Keratinocyte (primary cell): Measurements from ENCODE around the gene TCF15. TPM values are rescaled to one million over a fixed set of nuclear protein-coding genes. Genes with fewer than 3 reads are reported as not detected.

ENCODE experiments used
- DNase-seq: peaks from one replicate; pipeline ENCODE4 v3.0.0-alpha.2; 2011; ENCODE audit warnings: low read depth, missing footprints, low spot score
- FAIRE-seq: peaks from 2 replicates; lab custom pipeline; 2011; peaks lifted over from hg19 to GRCh38; lab: Jason Lieb, UNC
- H2AFZ ChIP-seq: 2 replicates; pipeline ENCODE4 v1.6.0; 2012; ENCODE audit warnings: low read length, control low read depth, inconsistent platforms; ENCODE audit not compliant: control insufficient read depth
- H3K27ac ChIP-seq: 2 replicates; pipeline ENCODE4 v1.5.1; 2011; ENCODE audit warnings: low read length; ENCODE audit not compliant: control insufficient read depth, insufficient read depth
- H3K27me3 ChIP-seq: 3 replicates; pipeline ENCODE4 v1.6.0; 2011; ENCODE audit warnings: low read length; ENCODE audit not compliant: control insufficient read depth, insufficient read depth; ENCODE audit errors: extremely low read depth
- H3K36me3 ChIP-seq, 2 experiments: 2 replicates in 1 of 2; 3 replicates in 1 of 2; pipeline ENCODE4 v1.5.1; 2011; ENCODE audit warnings: low read length in 2 of 2, mild to moderate bottlenecking in 1 of 2; ENCODE audit not compliant: control insufficient read depth in 2 of 2, insufficient read depth in 2 of 2; ENCODE audit errors: extremely low read depth in 1 of 2
- H3K4me1 ChIP-seq: 3 replicates; pipeline ENCODE4 v1.5.1; 2011; ENCODE audit warnings: low read length; ENCODE audit not compliant: control insufficient read depth, insufficient read depth; ENCODE audit errors: extremely low read depth
- H3K4me2 ChIP-seq: 3 replicates; pipeline ENCODE4 v1.6.0; 2011; ENCODE audit warnings: low read depth, low read length; ENCODE audit not compliant: control insufficient read depth, insufficient read depth; ENCODE audit errors: extremely low read depth
- H3K4me3 ChIP-seq, 3 experiments: fragments of 200-600 bp in 1 of 3; sonication (generic) in 1 of 3; 2 replicates in 2 of 3; 3 replicates in 1 of 3; pipeline ENCODE4 v1.5.1; 2011 to 2016; ENCODE audit warnings: low read length in 3 of 3, mild to moderate bottlenecking in 3 of 3, control low read depth in 2 of 3, inconsistent platforms in 1 of 3, low read depth in 1 of 3, mixed read lengths in 1 of 3, mixed run types in 1 of 3, moderate library complexity in 1 of 3; ENCODE audit not compliant: control insufficient read depth in 2 of 3, insufficient read depth in 2 of 3; ENCODE audit errors: extremely low read depth in 1 of 3
- H3K79me2 ChIP-seq: 2 replicates; pipeline ENCODE4 v1.6.0; 2012; ENCODE audit warnings: low read length; ENCODE audit not compliant: control insufficient read depth, insufficient read depth
- H3K9ac ChIP-seq: 3 replicates; pipeline ENCODE4 v1.6.0; 2011; ENCODE audit warnings: low read length; ENCODE audit not compliant: control insufficient read depth, insufficient read depth; ENCODE audit errors: extremely low read depth
- H3K9me1 ChIP-seq: 3 replicates; pipeline ENCODE4 v1.6.0; 2011; ENCODE audit warnings: low read length; ENCODE audit not compliant: control insufficient read depth, insufficient read depth; ENCODE audit errors: extremely low read depth
- H3K9me3 ChIP-seq: 2 replicates; pipeline ENCODE4 v1.5.1; 2012; ENCODE audit warnings: low read depth, low read length; ENCODE audit not compliant: control insufficient read depth
- H4K20me1 ChIP-seq: 3 replicates; pipeline ENCODE4 v1.6.0; 2011; ENCODE audit warnings: low read length; ENCODE audit not compliant: control insufficient read depth, insufficient read depth; ENCODE audit errors: extremely low read depth
- EZH2 ChIP-seq: IDR thresholded peaks from one replicate; pipeline ENCODE4 v1.6.1; 2012; ENCODE audit warnings: inconsistent platforms, mild to moderate bottlenecking, low read length, moderate library complexity
- dilution Hi-C: fragments of 300-500 bp; cut with MboI; formaldehyde crosslinking; loops from one replicate; pipeline ENCODE4 v1.7.0; 2020; ENCODE audit warnings: low sequenced_read_pairs; ENCODE audit not compliant: extremely low pct_ligation_motif_present
- polyA plus RNA-seq, 5 experiments: library from polyadenylated mRNA; depleted of rRNA in 3 of 5; stranded (reverse) in 3 of 5; stranded (forward) in 1 of 5; unstranded in 1 of 5; fragments of >200 nt; gene quantifications; 1 replicate in 1 of 5; 2 replicates in 3 of 5; 3 replicates in 1 of 5; pipeline versions ENCODE4 v1.2.1 to v1.2.3, GENCODE V29; 2011 to 2012; ENCODE audit warnings: missing spikeins in 2 of 5, low read depth in 1 of 5, low replicate concordance in 1 of 5
- TF ChIP-seq, protein P1 (sequence below), 3 experiments: IDR thresholded peaks in 1 of 3; conservative IDR thresholded peaks in 1 of 3; optimal IDR thresholded peaks in 1 of 3; 2 replicates in 2 of 3; 3 replicates in 1 of 3; pipeline versions ENCODE3 to v1.5.1; 2011; ENCODE audit warnings: low read length in 3 of 3, mild to moderate bottlenecking in 3 of 3, moderate library complexity in 2 of 3, control low read depth in 1 of 3, inconsistent platforms in 1 of 3; ENCODE audit not compliant: insufficient read depth in 2 of 3; ENCODE audit errors: extremely low read depth in 1 of 3

Gene TCF15
- polyA plus RNA-seq, 1 donor (not counting 4 experiments of a cell fraction or from before 2014, with no cell fraction given), result not detected

DNA sequence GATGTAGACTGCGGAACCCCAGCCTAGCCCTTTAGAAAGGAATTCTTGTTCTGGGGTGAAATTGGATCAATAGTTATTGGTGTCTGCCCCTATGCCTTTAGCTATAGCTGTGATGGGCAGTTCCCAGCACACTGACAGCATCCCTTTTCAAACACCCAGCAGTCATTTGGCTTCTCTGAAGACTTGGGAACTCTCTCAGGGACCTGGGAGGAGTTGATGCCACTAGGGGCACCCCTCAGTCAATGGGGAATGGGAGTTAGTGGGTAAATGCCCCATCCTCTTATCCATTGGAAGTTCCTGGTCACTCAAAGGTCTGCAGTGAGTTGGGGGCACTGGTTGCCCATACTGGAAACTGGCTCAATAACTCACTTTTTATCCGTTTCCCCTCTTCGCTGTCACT, 34.9 kb downstream of the TCF15 start:
- Histone ChIP-seq H3K4me1 (no peaks in the 10 kb centered on the region), H3K27me3 (peaks cover 42% of the 10 kb centered on the region), H3K27ac (no peak overlapping the region), H3K36me3 (no peaks in the 10 kb centered on the region), H3K79me2 (no peaks in the 10 kb centered on the region), H3K9me3 (no peaks in the 10 kb centered on the region), H2AFZ (no peak overlapping the region), H4K20me1 (no peaks in the 10 kb centered on the region), H3K9ac (no peak overlapping the region), H3K9me1 (no peaks in the 10 kb centered on the region), H3K4me2 (no peak overlapping the region), H3K4me3 (no peak overlapping the region)
- TF ChIP-seq, protein P1, sequence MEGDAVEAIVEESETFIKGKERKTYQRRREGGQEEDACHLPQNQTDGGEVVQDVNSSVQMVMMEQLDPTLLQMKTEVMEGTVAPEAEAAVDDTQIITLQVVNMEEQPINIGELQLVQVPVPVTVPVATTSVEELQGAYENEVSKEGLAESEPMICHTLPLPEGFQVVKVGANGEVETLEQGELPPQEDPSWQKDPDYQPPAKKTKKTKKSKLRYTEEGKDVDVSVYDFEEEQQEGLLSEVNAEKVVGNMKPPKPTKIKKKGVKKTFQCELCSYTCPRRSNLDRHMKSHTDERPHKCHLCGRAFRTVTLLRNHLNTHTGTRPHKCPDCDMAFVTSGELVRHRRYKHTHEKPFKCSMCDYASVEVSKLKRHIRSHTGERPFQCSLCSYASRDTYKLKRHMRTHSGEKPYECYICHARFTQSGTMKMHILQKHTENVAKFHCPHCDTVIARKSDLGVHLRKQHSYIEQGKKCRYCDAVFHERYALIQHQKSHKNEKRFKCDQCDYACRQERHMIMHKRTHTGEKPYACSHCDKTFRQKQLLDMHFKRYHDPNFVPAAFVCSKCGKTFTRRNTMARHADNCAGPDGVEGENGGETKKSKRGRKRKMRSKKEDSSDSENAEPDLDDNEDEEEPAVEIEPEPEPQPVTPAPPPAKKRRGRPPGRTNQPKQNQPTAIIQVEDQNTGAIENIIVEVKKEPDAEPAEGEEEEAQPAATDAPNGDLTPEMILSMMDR (optimal IDR thresholded peaks at IDR 0.05 in 1 of 3, IDR thresholded peaks at IDR 0.05 in 1 of 3, conservative IDR thresholded peaks at IDR 0.05 in 1 of 3; ENCODE audit: extremely low read depth in 1 of 3, insufficient read depth in 2 of 3, low read length in 3 of 3), result no peak
- no peak for TF ChIP-seq EZH2
- dilution Hi-C loops, result no loop called here
- DNase-seq (no peak), FAIRE-seq (no peak)

DNA sequence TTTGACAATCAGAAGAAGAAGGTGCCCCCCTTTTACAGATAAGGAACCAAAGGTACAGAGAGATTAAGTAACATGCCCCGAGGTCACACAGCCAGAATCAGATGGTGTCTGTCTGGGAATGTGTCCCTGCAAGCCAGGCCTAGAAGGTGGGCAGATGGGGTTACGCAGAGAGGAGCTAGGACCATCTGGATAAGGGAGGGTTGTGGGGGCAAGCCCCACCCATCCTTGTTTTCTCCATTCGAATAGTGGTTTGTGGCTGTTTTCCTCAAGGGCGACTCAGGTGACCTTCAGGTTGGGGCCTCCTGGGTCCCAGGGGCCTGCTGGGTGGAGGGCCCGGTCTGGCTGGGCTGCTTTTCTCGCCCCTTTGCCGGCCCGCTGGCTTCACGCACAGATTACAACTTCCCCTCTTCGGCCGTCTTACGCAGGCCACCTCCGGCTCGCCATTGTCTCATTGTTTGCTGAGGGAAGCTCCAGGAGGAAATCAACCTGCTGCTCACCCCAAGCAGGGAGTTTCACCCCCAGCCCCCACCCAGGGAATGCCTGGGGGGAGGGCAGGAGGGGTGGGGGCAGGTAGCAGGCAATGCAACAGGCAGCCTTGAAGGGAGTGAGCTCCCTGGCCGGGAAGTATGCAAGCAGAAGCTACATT, 35.7 kb downstream of the TCF15 start:
- DNase-seq (no peak), FAIRE-seq (no peak)
- H3K4me2 ChIP-seq, result no peak overlapping the region
- TF ChIP-seq, protein P1 (optimal IDR thresholded peaks at IDR 0.05 in 1 of 3, IDR thresholded peaks at IDR 0.05 in 1 of 3, conservative IDR thresholded peaks at IDR 0.05 in 1 of 3; ENCODE audit: extremely low read depth in 1 of 3, insufficient read depth in 2 of 3, low read length in 3 of 3), result no peak
- no peak for TF ChIP-seq EZH2
- H3K9ac ChIP-seq, result no peak overlapping the region
- H3K9me3 ChIP-seq, result no peaks in the 10 kb centered on the region
- no peak overlapping the region for H2AFZ ChIP-seq
- H3K27ac ChIP-seq, result no peak overlapping the region
- H3K9me1 ChIP-seq, result no peaks in the 10 kb centered on the region
- dilution Hi-C loops, result no loop called here
- H4K20me1 ChIP-seq, result no peaks in the 10 kb centered on the region
- H3K4me3 ChIP-seq, result no peak overlapping the region
- no peaks in the 10 kb centered on the region for H3K4me1 ChIP-seq
- peaks cover 39% of the 10 kb centered on the region for H3K27me3 ChIP-seq
- no peaks in the 10 kb centered on the region for H3K79me2 ChIP-seq
- H3K36me3 ChIP-seq, result no peaks in the 10 kb centered on the region
